Suprapubic skin (tissue), 4 donors: ENCODE data around the gene VPS8. TPM values are rescaled to one million over a fixed set of nuclear protein-coding genes. Genes with fewer than 3 reads are reported as not detected.

Source experiments
- DNase-seq, 2 donors: peaks; one replicate each; pipeline ENCODE4 v3.0.0-alpha.2; 2019; ENCODE audit warnings: low spot score in 2 of 2
- H3K27ac ChIP-seq: fragments of 200-600 bp; sonication (generic); one replicate; pipeline ENCODE4 v1.5.1; 2019
- H3K27me3 ChIP-seq: fragments of 200-600 bp; sonication (generic); one replicate; pipeline ENCODE4 v1.5.1; 2019
- H3K36me3 ChIP-seq: fragments of 200-600 bp; sonication (generic); one replicate; pipeline ENCODE4 v1.5.1; 2019
- H3K4me1 ChIP-seq: fragments of 200-600 bp; sonication (generic); one replicate; pipeline ENCODE4 v1.5.1; 2019
- H3K4me3 ChIP-seq: fragments of 200-600 bp; sonication (generic); one replicate; pipeline ENCODE4 v1.5.1; 2019; ENCODE audit warnings: mild to moderate bottlenecking
- H3K9me3 ChIP-seq: fragments of 200-600 bp; sonication (generic); one replicate; pipeline ENCODE4 v1.5.1; 2019
- CTCF ChIP-seq, 2 donors: fragments of 200-600 bp in 1 of 2; fragments of 450-650 bp in 1 of 2; sonication (generic) in 1 of 2; IDR thresholded peaks; one replicate each; pipeline ENCODE4 v1.5.1; 2016 to 2019; ENCODE audit warnings: antibody characterized with exemption in 2 of 2, mild to moderate bottlenecking in 1 of 2, moderate library complexity in 1 of 2
- EP300 ChIP-seq: sonication (generic); formaldehyde crosslinking; IDR thresholded peaks from one replicate; pipeline ENCODE4 v1.6.1; 2017; ENCODE audit warnings: antibody characterized with exemption
- POLR2A ChIP-seq, 2 donors: fragments of 450-650 bp; IDR thresholded peaks; one replicate each; pipeline ENCODE4 v1.6.1; 2017; ENCODE audit warnings: antibody characterized with exemption in 2 of 2, mild to moderate bottlenecking in 2 of 2, moderate library complexity in 2 of 2
- POLR2AphosphoS5 ChIP-seq, 3 donors: sonication (generic); formaldehyde crosslinking; IDR thresholded peaks; one replicate each; pipeline ENCODE4 v1.6.1; 2017; ENCODE audit warnings: antibody characterized with exemption in 3 of 3
- WGBS: methylation state at CpG from one replicate; pipeline ENCODE4 v1.1.5; 2018; 5-methylcytosine and 5-hydroxymethylcytosine counted together
- total RNA-seq, 4 donors: library from RNA; depleted of rRNA; stranded (reverse); fragments of >200 nt; gene quantifications; one replicate each; pipeline ENCODE4 v1.1.0, GENCODE V29; 2016

The VPS8 gene
- total RNA-seq, 4 donors from 2014 or later, result 36.1 to 93.8 (median 57.2) TPM

GRCh38 chr3:184911570-184911969, 99.6 kb downstream of the VPS8 start:
- Histone ChIP-seq H3K4me1 (no peaks in the 10 kb centered on the region), H3K9me3 (no peaks in the 10 kb centered on the region), H3K4me3 (no peak overlapping the region), H3K27me3 (no peaks in the 10 kb centered on the region), H3K36me3 (peaks cover 24% of the 10 kb centered on the region), H3K27ac (no peak overlapping the region)
- WGBS, result 85% methylated on average over 4 of the region's 4 CpGs
- TF ChIP-seq POLR2AphosphoS5 (IDR thresholded peaks at IDR 0.05) (no peak), CTCF (IDR thresholded peaks at IDR 0.05) (no peak), EP300 (no peak)
- no peak for DNase-seq

- H3K9me3 ChIP-seq, result no peaks in the 10 kb centered on the region
- 86% methylated on average over 7 of the region's 7 CpGs for WGBS
Measured at GRCh38 chr3:184912163-184912562, 100.2 kb downstream of the VPS8 start.

GRCh38 chr3:184914628-184915027, 102.7 kb downstream of the VPS8 start:
- no peaks in the 10 kb centered on the region for H3K9me3 ChIP-seq
- TF ChIP-seq EP300 (no peak), CTCF (IDR thresholded peaks at IDR 0.05) (no peak), POLR2AphosphoS5 (IDR thresholded peaks at IDR 0.05) (no peak), POLR2A (IDR thresholded peaks at IDR 0.05) (no peak)
- no peaks in the 10 kb centered on the region for H3K4me1 ChIP-seq
- DNase-seq, result no peak
- H3K27me3 ChIP-seq, result no peaks in the 10 kb centered on the region
- H3K27ac ChIP-seq, result no peak overlapping the region
- H3K4me3 ChIP-seq, result no peak overlapping the region
- H3K36me3 ChIP-seq, result peaks cover 45% of the 10 kb centered on the region
- WGBS, result 83% methylated on average over 5 of the region's 5 CpGs

More at GRCh38 chr3:184912163-184912562, 100.2 kb downstream of the VPS8 start:
- Histone ChIP-seq H3K36me3 (peaks cover 30% of the 10 kb centered on the region), H3K27ac (no peak overlapping the region), H3K4me3 (no peak overlapping the region), H3K27me3 (no peaks in the 10 kb centered on the region), H3K4me1 (no peaks in the 10 kb centered on the region)
- no peak for TF ChIP-seq POLR2AphosphoS5 (IDR thresholded peaks at IDR 0.05)
- no peak for DNase-seq

- WGBS, result 78% methylated on average over 3 of the region's 3 CpGs
Measured at GRCh38 chr3:184918750-184919149, 106.8 kb downstream of the VPS8 start.

GRCh38 chr3:184919651-184920050, 107.7 kb downstream of the VPS8 start:
- no peak for DNase-seq
- H3K4me1 ChIP-seq, result no peaks in the 10 kb centered on the region
- no peak for TF ChIP-seq CTCF (IDR thresholded peaks at IDR 0.05)
- TF ChIP-seq EP300, result no peak
- TF ChIP-seq POLR2A (IDR thresholded peaks at IDR 0.05), result no peak
- TF ChIP-seq POLR2AphosphoS5 (IDR thresholded peaks at IDR 0.05), result no peak
- WGBS, result 100% methylated on average over 2 of the region's 2 CpGs
- H3K36me3 ChIP-seq, result peaks cover 77% of the 10 kb centered on the region
- no peak overlapping the region for H3K27ac ChIP-seq
- no peak overlapping the region for H3K4me3 ChIP-seq
- no peaks in the 10 kb centered on the region for H3K9me3 ChIP-seq
- H3K27me3 ChIP-seq, result no peaks in the 10 kb centered on the region

More at GRCh38 chr3:184918750-184919149, 106.8 kb downstream of the VPS8 start:
- Histone ChIP-seq H3K9me3 (no peaks in the 10 kb centered on the region), H3K4me3 (no peak overlapping the region), H3K36me3 (peaks cover 71% of the 10 kb centered on the region), H3K27me3 (no peaks in the 10 kb centered on the region), H3K27ac (no peak overlapping the region), H3K4me1 (no peaks in the 10 kb centered on the region)
- no peak for DNase-seq
- no peak for TF ChIP-seq POLR2A (IDR thresholded peaks at IDR 0.05)
- no peak for TF ChIP-seq POLR2AphosphoS5 (IDR thresholded peaks at IDR 0.05)
- TF ChIP-seq EP300, result no peak
- no peak for TF ChIP-seq CTCF (IDR thresholded peaks at IDR 0.05)

GRCh38 chr3:184924547-184924946, 112.6 kb downstream of the VPS8 start:
- TF ChIP-seq CTCF (IDR thresholded peaks at IDR 0.05), result no peak
- no peak for TF ChIP-seq POLR2AphosphoS5 (IDR thresholded peaks at IDR 0.05)
- TF ChIP-seq POLR2A (IDR thresholded peaks at IDR 0.05), result no peak
- no peak for TF ChIP-seq EP300
- H3K4me1 ChIP-seq, result no peaks in the 10 kb centered on the region
- 94% methylated on average over 7 of the region's 7 CpGs for WGBS
- DNase-seq, result no peak
- H3K36me3 ChIP-seq, result peaks cover 83% of the 10 kb centered on the region
- H3K9me3 ChIP-seq, result no peaks in the 10 kb centered on the region
- H3K27me3 ChIP-seq, result no peaks in the 10 kb centered on the region
- H3K4me3 ChIP-seq, result no peak overlapping the region
- no peak overlapping the region for H3K27ac ChIP-seq
